ENCODE measurements around the gene AGMO. TPM values are rescaled to one million over a fixed set of nuclear protein-coding genes. Genes with fewer than 3 reads are reported as not detected.

Gene AGMO
- polyA plus RNA-seq, 2 of the 4 experiments (the other 2 are of a cell fraction) = 2.6 to 7.9 TPM

DNA sequence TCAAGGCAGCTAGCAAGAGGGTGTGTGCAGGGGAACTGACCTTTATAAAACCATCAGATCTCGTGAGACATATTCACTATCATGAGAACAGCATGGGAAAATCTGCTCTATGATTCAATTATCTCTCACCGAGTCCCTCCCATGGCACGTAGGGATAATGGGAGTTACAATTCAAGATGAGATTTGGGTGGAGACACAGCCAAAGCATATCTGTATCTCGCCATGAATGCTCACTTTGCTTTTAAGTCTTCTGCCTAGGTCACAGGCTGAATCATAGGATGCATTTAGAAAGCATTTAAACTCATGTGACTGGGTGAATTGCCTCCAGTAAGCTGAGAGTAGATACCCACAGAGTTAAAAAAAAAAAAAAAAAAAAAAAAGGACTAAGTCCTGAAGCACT is 220.0 kb downstream of the AGMO start:
- Histone ChIP-seq H3K4me3 (no peak overlapping the region), H3K4me1 (no peaks in the 10 kb centered on the region), H3K27ac (no peak overlapping the region), H3K4me2 (no peak overlapping the region), H3K9me3 (no peaks in the 10 kb centered on the region)
- TF ChIP-seq HEYL (CRISPR knock-in tag; IDR thresholded peaks at IDR 0.05) (no peak), KDM1A (IDR thresholded peaks at IDR 0.05; ENCODE audit: low read depth) (no peak), REST (IDR thresholded peaks at IDR 0.05) (no peak), FOSB (CRISPR knock-in tag; IDR thresholded peaks at IDR 0.05) (no peak), CHD4 (IDR thresholded peaks at IDR 0.05; ENCODE audit: borderline replicate concordance) (no peak), EP300 (IDR thresholded peaks at IDR 0.05) (no peak), MAX (IDR thresholded peaks at IDR 0.05) (no peak), JUNB (IDR thresholded peaks at IDR 0.05) (no peak), NPAS2 (CRISPR knock-in tag; IDR thresholded peaks at IDR 0.05; ENCODE audit: borderline replicate concordance) (no peak), JUN (IDR thresholded peaks at IDR 0.05) (no peak), FOSL2 (IDR thresholded peaks at IDR 0.05) (no peak), FOSL2 (CRISPR knock-in tag; IDR thresholded peaks at IDR 0.05) (no peak), PHF8 (IDR thresholded peaks at IDR 0.05; ENCODE audit: borderline replicate concordance, low read depth) (no peak), EHMT2 (IDR thresholded peaks at IDR 0.05; ENCODE audit: low read depth) (no peak)
- TF ChIP-seq, protein P1, sequence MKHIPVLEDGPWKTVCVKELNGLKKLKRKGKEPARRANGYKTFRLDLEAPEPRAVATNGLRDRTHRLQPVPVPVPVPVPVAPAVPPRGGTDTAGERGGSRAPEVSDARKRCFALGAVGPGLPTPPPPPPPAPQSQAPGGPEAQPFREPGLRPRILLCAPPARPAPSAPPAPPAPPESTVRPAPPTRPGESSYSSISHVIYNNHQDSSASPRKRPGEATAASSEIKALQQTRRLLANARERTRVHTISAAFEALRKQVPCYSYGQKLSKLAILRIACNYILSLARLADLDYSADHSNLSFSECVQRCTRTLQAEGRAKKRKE (CRISPR knock-in tag; IDR thresholded peaks at IDR 0.05; ENCODE audit: low read depth) = no peak
- TF ChIP-seq, protein P2, sequence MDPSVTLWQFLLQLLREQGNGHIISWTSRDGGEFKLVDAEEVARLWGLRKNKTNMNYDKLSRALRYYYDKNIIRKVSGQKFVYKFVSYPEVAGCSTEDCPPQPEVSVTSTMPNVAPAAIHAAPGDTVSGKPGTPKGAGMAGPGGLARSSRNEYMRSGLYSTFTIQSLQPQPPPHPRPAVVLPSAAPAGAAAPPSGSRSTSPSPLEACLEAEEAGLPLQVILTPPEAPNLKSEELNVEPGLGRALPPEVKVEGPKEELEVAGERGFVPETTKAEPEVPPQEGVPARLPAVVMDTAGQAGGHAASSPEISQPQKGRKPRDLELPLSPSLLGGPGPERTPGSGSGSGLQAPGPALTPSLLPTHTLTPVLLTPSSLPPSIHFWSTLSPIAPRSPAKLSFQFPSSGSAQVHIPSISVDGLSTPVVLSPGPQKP (IDR thresholded peaks at IDR 0.05; ENCODE audit: low read depth, low read length) = no peak
- TF ChIP-seq, protein P3, sequence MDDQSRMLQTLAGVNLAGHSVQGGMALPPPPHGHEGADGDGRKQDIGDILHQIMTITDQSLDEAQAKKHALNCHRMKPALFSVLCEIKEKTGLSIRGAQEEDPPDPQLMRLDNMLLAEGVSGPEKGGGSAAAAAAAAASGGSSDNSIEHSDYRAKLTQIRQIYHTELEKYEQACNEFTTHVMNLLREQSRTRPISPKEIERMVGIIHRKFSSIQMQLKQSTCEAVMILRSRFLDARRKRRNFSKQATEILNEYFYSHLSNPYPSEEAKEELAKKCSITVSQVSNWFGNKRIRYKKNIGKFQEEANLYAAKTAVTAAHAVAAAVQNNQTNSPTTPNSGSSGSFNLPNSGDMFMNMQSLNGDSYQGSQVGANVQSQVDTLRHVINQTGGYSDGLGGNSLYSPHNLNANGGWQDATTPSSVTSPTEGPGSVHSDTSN (IDR thresholded peaks at IDR 0.05) = no peak
- FAIRE-seq (no peak), ATAC-seq (no peak), DNase-seq (ENCODE audit: low read depth in 1 of 2, low spot score in 1 of 2) (no peak)
- ChIA-PET CTCF (no interaction called here), POLR2A (no interaction called here)
- whole genome bisulfite sequencing (ENCODE audit: missing lambda C conversion rate) = 18% methylated on average over 4 of the region's 4 CpGs

DNA sequence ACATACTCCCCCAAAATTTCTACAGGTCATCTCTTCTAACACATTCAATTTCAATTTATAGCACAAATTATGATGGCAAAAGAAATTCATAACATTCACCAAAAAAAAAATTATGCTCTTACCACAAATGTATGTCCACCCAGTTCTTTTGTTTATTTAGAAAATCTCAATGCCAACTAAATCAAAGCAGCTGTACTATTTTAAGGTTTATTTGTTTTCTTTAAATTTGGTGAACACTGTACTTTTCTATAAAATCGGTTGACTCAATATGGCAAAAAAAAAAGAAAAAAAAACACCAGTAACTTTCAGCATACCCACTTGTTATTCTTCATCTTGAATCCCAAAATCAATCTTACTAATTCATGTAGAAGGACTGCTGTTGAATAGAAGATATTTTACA is 225.7 kb downstream of the AGMO start:
- 31% methylated on average over 1 of the region's 1 CpG for WGBS (ENCODE audit: missing lambda C conversion rate)
- TF ChIP-seq FOXS1 (CRISPR knock-in tag; IDR thresholded peaks at IDR 0.05) = no peak
- no peak for TF ChIP-seq SREBF2 (IDR thresholded peaks at IDR 0.05)
- no peak overlapping the region for H3K27ac ChIP-seq

More for the DNA sequence above, 225.7 kb downstream of the AGMO start:
- Histone ChIP-seq H3K4me2 (no peak overlapping the region), H3K4me3 (no peak overlapping the region), H3K4me1 (no peaks in the 10 kb centered on the region), H3K9me3 (no peaks in the 10 kb centered on the region)
- ATAC-seq = no peak
- no peak for DNase-seq (ENCODE audit: low read depth in 1 of 2, low spot score in 1 of 2)
- FAIRE-seq = no peak
- ChIA-PET POLR2A (no interaction called here), CTCF (no interaction called here)
